Common myeloid progenitor, CD34-positive (primary cell): ENCODE results near the gene SPOPL.

ENCODE experiments used
- CTCF ChIA-PET: fragments of 350-600 bp; sonication (Branson Sonifier 250); formaldehyde crosslinking; loops from one replicate; lab custom pipeline; 2021; ENCODE audit warnings: antibody characterized with exemption; lab: Charles Lee
- POLR2A ChIA-PET: fragments of 350-600 bp; sonication (Branson Sonifier 250); formaldehyde crosslinking; loops from one replicate; lab custom pipeline; 2021; ENCODE audit warnings: antibody characterized with exemption; lab: Charles Lee
- DNase-seq, 3 donors: peaks; one replicate each; pipeline versions ENCODE4 v3.0.0 to v3.0.0-alpha.2; 2013
- H3K27ac ChIP-seq, 2 experiments: 1 replicate in 1 of 2; 2 replicates in 1 of 2; pipeline ENCODE4 v1.7.0; 2013; ENCODE audit warnings: inconsistent platforms in 2 of 2, low read length in 2 of 2, mild to moderate bottlenecking in 2 of 2, low read depth in 1 of 2, moderate library complexity in 1 of 2; ENCODE audit not compliant: severe bottlenecking in 2 of 2, insufficient read depth in 1 of 2, poor library complexity in 1 of 2
- H3K27me3 ChIP-seq, 5 experiments: replicated peaks in 2 of 5; 1 replicate in 3 of 5; 2 replicates in 2 of 5; pipeline versions ENCODE4 v1.6.1 to v1.7.0; 2013; ENCODE audit warnings: low read length in 4 of 5, mild to moderate bottlenecking in 2 of 5, moderate library complexity in 2 of 5, inconsistent platforms in 1 of 5; ENCODE audit not compliant: insufficient read depth in 5 of 5, control insufficient read depth in 4 of 5
- H3K36me3 ChIP-seq, 4 experiments: 1 replicate in 2 of 4; 2 replicates in 2 of 4; pipeline versions ENCODE4 v1.6.1 to v1.7.0; 2013; ENCODE audit warnings: low read length in 3 of 4, control low read depth in 1 of 4, mild to moderate bottlenecking in 1 of 4; ENCODE audit not compliant: control insufficient read depth in 4 of 4, insufficient read depth in 4 of 4
- H3K4me1 ChIP-seq, 4 experiments: 1 replicate in 3 of 4; 2 replicates in 1 of 4; pipeline versions ENCODE4 v1.6.1 to v1.7.1; 2013; ENCODE audit warnings: low read length in 3 of 4, mild to moderate bottlenecking in 3 of 4, control low read depth in 1 of 4, inconsistent platforms in 1 of 4, moderate library complexity in 1 of 4; ENCODE audit not compliant: control insufficient read depth in 4 of 4, insufficient read depth in 4 of 4; ENCODE audit errors: control extremely low read depth in 1 of 4
- H3K4me3 ChIP-seq, 7 experiments: 1 replicate in 4 of 7; 2 replicates in 3 of 7; pipeline versions ENCODE4 v1.5.1 to v1.7.0; 2013; ENCODE audit warnings: mild to moderate bottlenecking in 7 of 7, low read length in 6 of 7, moderate library complexity in 6 of 7, inconsistent platforms in 2 of 7, low read depth in 2 of 7, control low read depth in 1 of 7; ENCODE audit not compliant: insufficient read depth in 4 of 7, control insufficient read depth in 1 of 7; ENCODE audit errors: extremely low read depth in 1 of 7
- H3K9me3 ChIP-seq, 5 experiments: 1 replicate in 4 of 5; 2 replicates in 1 of 5; pipeline versions ENCODE4 v1.6.1 to v1.7.1; 2013; ENCODE audit warnings: low read length in 4 of 5, mild to moderate bottlenecking in 2 of 5, inconsistent platforms in 1 of 5, low read depth in 1 of 5, moderate library complexity in 1 of 5; ENCODE audit not compliant: control insufficient read depth in 4 of 5, insufficient read depth in 2 of 5; ENCODE audit errors: control extremely low read depth in 1 of 5
- WGBS: methylation state at CpG from one replicate; pipeline ENCODE4 v1.1.5; 2013; ENCODE audit not compliant: insufficient coverage; 5-methylcytosine and 5-hydroxymethylcytosine counted together

Gene SPOPL

GRCh38 chr2:138610201-138610953 is 108.8 kb downstream of the SPOPL start:
- Histone ChIP-seq H3K36me3 (no peaks in the 10 kb centered on the region), H3K4me1 (no peaks in the 10 kb centered on the region), H3K9me3 (no peaks in the 10 kb centered on the region), H3K27ac (no peak overlapping the region), H3K27me3 (no peaks in the 10 kb centered on the region), H3K4me3 (no peak overlapping the region)
- ChIA-PET POLR2A (no interaction called here), CTCF (interaction anchor here (1.4 kb wide), 1 partner anchor 10 kb away, joined by 4 read pairs; no protein-coding TSS in a partner anchor)
- WGBS = 69% methylated on average over 2 of the region's 4 CpGs
- peak in 1 of 3 donors; percentile 20 for DNase-seq

- Histone ChIP-seq H3K27ac (no peak overlapping the region), H3K9me3 (no peaks in the 10 kb centered on the region), H3K4me1 (no peaks in the 10 kb centered on the region), H3K36me3 (no peaks in the 10 kb centered on the region), H3K4me3 (no peak overlapping the region), H3K27me3 (no peaks in the 10 kb centered on the region)
- ChIA-PET POLR2A (no interaction called here), CTCF (no interaction called here)
- WGBS = 94% methylated on average over 2 of the region's 4 CpGs
- DNase-seq = no peak
Observed at GRCh38 chr2:138615257-138615656, 113.7 kb downstream of the SPOPL start.

- no peak overlapping the region for H3K27ac ChIP-seq
- no CpG with 5 or more reads among the region's 1 CpG for WGBS
- no peaks in the 10 kb centered on the region for H3K9me3 ChIP-seq
- ChIA-PET CTCF (no interaction called here), POLR2A (no interaction called here)
- no peak overlapping the region for H3K4me3 ChIP-seq
- H3K36me3 ChIP-seq = no peaks in the 10 kb centered on the region
- no peak for DNase-seq
- no peaks in the 10 kb centered on the region for H3K27me3 ChIP-seq
- no peaks in the 10 kb centered on the region for H3K4me1 ChIP-seq
Observed at GRCh38 chr2:138617026-138617425, 115.5 kb downstream of the SPOPL start.

DNA sequence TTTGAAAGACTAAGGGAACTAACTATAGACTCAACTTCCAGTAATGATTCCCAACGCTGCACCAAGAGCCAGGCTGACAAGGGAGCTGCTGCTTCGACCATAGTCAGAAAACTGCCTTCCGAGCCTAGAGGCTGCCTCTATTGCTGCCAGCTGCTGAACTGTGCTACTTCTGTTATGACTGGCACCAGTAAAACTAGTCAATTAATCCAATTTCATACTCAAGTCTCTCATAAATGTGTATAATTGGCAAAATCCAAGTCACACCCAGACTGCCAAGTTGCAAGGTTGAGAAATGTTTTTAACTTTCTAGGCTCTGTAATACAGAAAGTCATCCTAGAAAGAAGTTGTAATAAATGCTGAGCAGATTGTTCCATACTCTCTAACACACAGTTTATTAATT is 117.4 kb downstream of the SPOPL start:
- 96% methylated on average over 3 of the region's 3 CpGs for WGBS
- H3K4me1 ChIP-seq = peaks cover 0 to 12% (median 9%) of the 10 kb centered on the region in 4 experiments
- ChIA-PET CTCF (interaction anchor here (1.6 kb wide), 1 partner anchor 9 kb away, joined by 4 read pairs; no protein-coding TSS in a partner anchor), POLR2A (no interaction called here)
- H3K36me3 ChIP-seq = no peaks in the 10 kb centered on the region
- H3K27ac ChIP-seq = no peak overlapping the region
- no peak for DNase-seq
- no peaks in the 10 kb centered on the region for H3K27me3 ChIP-seq
- H3K4me3 ChIP-seq = no peak overlapping the region
- H3K9me3 ChIP-seq = no peaks in the 10 kb centered on the region

GRCh38 chr2:138620431-138620830 is 118.9 kb downstream of the SPOPL start:
- ChIA-PET POLR2A (interaction anchor here (0.7 kb wide), 1 partner anchor 550 kb away, joined by 5 read pairs; no protein-coding TSS in a partner anchor), CTCF (interaction anchor here (0.6 to 1.6 kb wide), 2 partner anchors 10 to 121 kb away, joined by 3 to 4 read pairs; no protein-coding TSS in a partner anchor)
- WGBS = no CpG with 5 or more reads among the region's 2 CpGs
- Histone ChIP-seq H3K27ac (no peak overlapping the region), H3K4me3 (no peak overlapping the region), H3K4me1 (peaks cover 0 to 12% (median 9%) of the 10 kb centered on the region in 4 experiments), H3K36me3 (no peaks in the 10 kb centered on the region), H3K9me3 (no peaks in the 10 kb centered on the region), H3K27me3 (no peaks in the 10 kb centered on the region)
- no peak for DNase-seq

- POLR2A ChIA-PET = no interaction called here
Observed at GRCh38 chr2:138621139-138621538, 119.6 kb downstream of the SPOPL start.

GRCh38 chr2:138622613-138623012 is 121.0 kb downstream of the SPOPL start:
- WGBS = 0% methylated on average over 2 of the region's 3 CpGs

More at GRCh38 chr2:138621139-138621538, 119.6 kb downstream of the SPOPL start:
- whole genome bisulfite sequencing = 90% methylated on average over 2 of the region's 3 CpGs
- DNase-seq = no peak
- H3K4me3 ChIP-seq = no peak overlapping the region
- CTCF ChIA-PET = no interaction called here
- H3K4me1 ChIP-seq = peaks cover 0 to 12% (median 9%) of the 10 kb centered on the region in 4 experiments
- no peaks in the 10 kb centered on the region for H3K27me3 ChIP-seq
- H3K27ac ChIP-seq = no peak overlapping the region
- no peaks in the 10 kb centered on the region for H3K9me3 ChIP-seq
- H3K36me3 ChIP-seq = no peaks in the 10 kb centered on the region

More at GRCh38 chr2:138622613-138623012, 121.0 kb downstream of the SPOPL start:
- ChIA-PET CTCF (interaction anchor here (0.6 kb wide), 1 partner anchor 60 kb away, joined by 3 read pairs; no protein-coding TSS in a partner anchor), POLR2A (no interaction called here)
- Histone ChIP-seq H3K27ac (no peak overlapping the region), H3K36me3 (no peaks in the 10 kb centered on the region), H3K27me3 (no peaks in the 10 kb centered on the region), H3K4me3 (no peak overlapping the region), H3K4me1 (peaks cover 0 to 12% (median 9%) of the 10 kb centered on the region in 4 experiments), H3K9me3 (no peaks in the 10 kb centered on the region)
- peak; percentile 51 to 83 (median 69) for DNase-seq
